ENCODE measurements around the gene SLC9A6. TPM values are rescaled to one million over a fixed set of nuclear protein-coding genes. Genes with fewer than 3 reads are reported as not detected.

The SLC9A6 gene
- total RNA-seq, 1 donor from 2014 or later = 16.7 TPM

- no peak for TF ChIP-seq CTCF (IDR thresholded peaks at IDR 0.05)
- intact Hi-C loops (cut with micrococcal nuclease) = loop anchor here (10.0 kb wide), 1 partner anchor 904 kb away; no protein-coding TSS in a partner anchor
- DNase-seq (no peak), ATAC-seq (ENCODE audit: low read depth) (no peak)
- H3K9me3 Mint-ChIP-seq = no peaks in the 10 kb centered on the region
- no peaks in the 10 kb centered on the region for H3K4me1 Mint-ChIP-seq
- H3K27ac Mint-ChIP-seq = no peak overlapping the region
- H3K36me3 Mint-ChIP-seq (ENCODE audit: low read depth) = peaks cover 44% of the 10 kb centered on the region
- H3K27me3 Mint-ChIP-seq = no peaks in the 10 kb centered on the region
- CTCF ChIA-PET = no interaction called here
- POLR2A ChIA-PET = no interaction called here
- no peak overlapping the region for H3K4me3 Mint-ChIP-seq
Observed at GRCh38 chrX:136021160-136021559, 35.9 kb downstream of the SLC9A6 start.

- ATAC-seq (ENCODE audit: low read depth) = no peak
- no peak overlapping the region for H3K4me3 Mint-ChIP-seq
- no peak for DNase-seq
- intact Hi-C loops (cut with micrococcal nuclease) = loop anchor here (10.0 kb wide), 1 partner anchor 903 kb away; no protein-coding TSS in a partner anchor
- H3K27me3 Mint-ChIP-seq = no peaks in the 10 kb centered on the region
- H3K27ac Mint-ChIP-seq = no peak overlapping the region
- no peaks in the 10 kb centered on the region for H3K9me3 Mint-ChIP-seq
- H3K4me1 Mint-ChIP-seq = no peaks in the 10 kb centered on the region
- TF ChIP-seq CTCF (IDR thresholded peaks at IDR 0.05) = no peak
- CTCF ChIA-PET = no interaction called here
- POLR2A ChIA-PET = no interaction called here
- peaks cover 41% of the 10 kb centered on the region for H3K36me3 Mint-ChIP-seq (ENCODE audit: low read depth)
Observed at GRCh38 chrX:136021903-136022302, 36.7 kb downstream of the SLC9A6 start.

- POLR2A ChIA-PET = no interaction called here
- intact Hi-C loops (cut with micrococcal nuclease) = loop anchor here (10.0 kb wide), 1 partner anchor 900 kb away; no protein-coding TSS in a partner anchor
- peaks cover 28% of the 10 kb centered on the region for H3K36me3 Mint-ChIP-seq (ENCODE audit: low read depth)
- no peak for TF ChIP-seq CTCF (IDR thresholded peaks at IDR 0.05)
- H3K4me1 Mint-ChIP-seq = no peaks in the 10 kb centered on the region
- H3K4me3 Mint-ChIP-seq = no peak overlapping the region
- ATAC-seq (ENCODE audit: low read depth) = no peak
- no peaks in the 10 kb centered on the region for H3K27me3 Mint-ChIP-seq
- no peak for DNase-seq
- no peaks in the 10 kb centered on the region for H3K9me3 Mint-ChIP-seq
- CTCF ChIA-PET = no interaction called here
- H3K27ac Mint-ChIP-seq = no peak overlapping the region
Observed at GRCh38 chrX:136025091-136025490, 39.9 kb downstream of the SLC9A6 start.

GRCh38 chrX:136028383-136028984 is 43.2 kb downstream of the SLC9A6 start:
- no peak for TF ChIP-seq CTCF (IDR thresholded peaks at IDR 0.05)
- ChIA-PET POLR2A (interaction anchor here (1.0 kb wide), 1 partner anchor 55 kb away, joined by 3 read pairs; the partner anchor contains the start of gene MMGT1), CTCF (interaction anchor here (0.5 to 5.1 kb wide), 27 partner anchors 8 to 1874 kb away, joined by 3 to 66 read pairs (median 3); partner anchors contain the start of gene HTATSF1)
- intact Hi-C loops (cut with micrococcal nuclease) = loop anchor here (1.0 to 10.0 kb wide), 7 partner anchors 134 to 896 kb away; no protein-coding TSS in a partner anchor
- no peak overlapping the region for H3K27ac Mint-ChIP-seq
- no peaks in the 10 kb centered on the region for H3K4me1 Mint-ChIP-seq
- H3K36me3 Mint-ChIP-seq (ENCODE audit: low read depth) = peaks cover 37% of the 10 kb centered on the region
- ATAC-seq (ENCODE audit: low read depth) = no peak
- H3K9me3 Mint-ChIP-seq = no peaks in the 10 kb centered on the region
- H3K4me3 Mint-ChIP-seq = no peak overlapping the region
- no peaks in the 10 kb centered on the region for H3K27me3 Mint-ChIP-seq
- no peak for DNase-seq

GRCh38 chrX:136029766-136030165 is 44.5 kb downstream of the SLC9A6 start:
- no peak for TF ChIP-seq CTCF (IDR thresholded peaks at IDR 0.05)
- Mint-ChIP-seq H3K4me3 (no peak overlapping the region), H3K4me1 (no peaks in the 10 kb centered on the region), H3K9me3 (no peaks in the 10 kb centered on the region), H3K27me3 (no peaks in the 10 kb centered on the region), H3K27ac (no peak overlapping the region), H3K36me3 (ENCODE audit: low read depth) (peaks cover 34% of the 10 kb centered on the region)
- ATAC-seq (ENCODE audit: low read depth) (no peak), DNase-seq (no peak)
- intact Hi-C loops (cut with micrococcal nuclease) = loop anchor here (2.0 to 10.0 kb wide), 3 partner anchors 171 to 895 kb away; no protein-coding TSS in a partner anchor
- POLR2A ChIA-PET = no interaction called here
- CTCF ChIA-PET = interaction anchor here (0.9 to 5.1 kb wide), 7 partner anchors 133 to 549 kb away, joined by 3 to 66 read pairs (median 4); no protein-coding TSS in a partner anchor

Measured in activated B cell treated with CpG ODN at 0.5 μM for 24 hours (primary cell).